Gastrocnemius medialis (tissue), 4 donors: ENCODE results near the gene ZNF783.

Experiments used
- POLR2A ChIP-seq, 2 donors: fragments of 450-650 bp; IDR thresholded peaks; one replicate each; pipeline ENCODE4 v1.6.1; 2017; ENCODE audit warnings: antibody characterized with exemption in 2 of 2, mild to moderate bottlenecking in 2 of 2, moderate library complexity in 2 of 2
- TF ChIP-seq, protein P1 (sequence below), 5 experiments: fragments of 450-650 bp in 3 of 5; fragments of 200-600 bp in 2 of 5; sonication (generic) in 2 of 5; IDR thresholded peaks in 4 of 5; conservative IDR thresholded peaks in 1 of 5; 1 replicate in 4 of 5; 2 replicates in 1 of 5; pipeline ENCODE4 v1.5.1; 2016 to 2019; ENCODE audit warnings: antibody characterized with exemption in 5 of 5, mild to moderate bottlenecking in 3 of 5, moderate library complexity in 3 of 5

DNA sequence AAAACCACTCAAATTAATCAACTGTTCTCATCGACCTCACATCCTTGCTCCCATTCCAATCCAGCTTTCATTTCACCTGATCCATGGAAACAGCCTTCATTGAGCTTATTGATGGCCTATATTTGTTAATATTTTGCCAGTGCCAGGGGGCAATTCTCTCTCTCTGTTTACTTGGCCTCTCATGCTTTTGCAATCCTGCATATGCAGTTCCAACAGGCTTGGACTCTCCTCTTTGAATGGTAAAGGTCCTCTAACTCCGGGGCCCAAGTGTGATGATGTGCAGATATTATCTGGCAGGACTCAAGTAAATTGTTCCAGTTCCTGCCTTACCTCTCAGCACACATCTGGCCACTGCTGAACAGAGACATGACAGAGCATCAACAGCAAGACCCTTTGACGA lies 67.3 kb downstream of the ZNF783 start:
- TF ChIP-seq, protein P1, sequence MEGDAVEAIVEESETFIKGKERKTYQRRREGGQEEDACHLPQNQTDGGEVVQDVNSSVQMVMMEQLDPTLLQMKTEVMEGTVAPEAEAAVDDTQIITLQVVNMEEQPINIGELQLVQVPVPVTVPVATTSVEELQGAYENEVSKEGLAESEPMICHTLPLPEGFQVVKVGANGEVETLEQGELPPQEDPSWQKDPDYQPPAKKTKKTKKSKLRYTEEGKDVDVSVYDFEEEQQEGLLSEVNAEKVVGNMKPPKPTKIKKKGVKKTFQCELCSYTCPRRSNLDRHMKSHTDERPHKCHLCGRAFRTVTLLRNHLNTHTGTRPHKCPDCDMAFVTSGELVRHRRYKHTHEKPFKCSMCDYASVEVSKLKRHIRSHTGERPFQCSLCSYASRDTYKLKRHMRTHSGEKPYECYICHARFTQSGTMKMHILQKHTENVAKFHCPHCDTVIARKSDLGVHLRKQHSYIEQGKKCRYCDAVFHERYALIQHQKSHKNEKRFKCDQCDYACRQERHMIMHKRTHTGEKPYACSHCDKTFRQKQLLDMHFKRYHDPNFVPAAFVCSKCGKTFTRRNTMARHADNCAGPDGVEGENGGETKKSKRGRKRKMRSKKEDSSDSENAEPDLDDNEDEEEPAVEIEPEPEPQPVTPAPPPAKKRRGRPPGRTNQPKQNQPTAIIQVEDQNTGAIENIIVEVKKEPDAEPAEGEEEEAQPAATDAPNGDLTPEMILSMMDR (IDR thresholded peaks at IDR 0.05 in 4 of 5, conservative IDR thresholded peaks at IDR 0.05 in 1 of 5): no peak
- TF ChIP-seq POLR2A (IDR thresholded peaks at IDR 0.05): no peak
